OCI-LY3 (cell line): ENCODE results near the gene MAML1.

Source experiments
- H2AFZ ChIP-seq: fragments of 200-600, 300-600 bp; shearing (Covaris generic); 2 replicates; pipeline ENCODE4 v1.6.0; 2014; ENCODE audit warnings: antibody characterized with exemption, low read depth, low read length
- H3K27ac ChIP-seq: fragments of 200-600, 300-600 bp; sonication (generic); 2 replicates; pipeline ENCODE4 v1.5.1; 2014; ENCODE audit warnings: mild to moderate bottlenecking, low read length, moderate library complexity, mixed read lengths
- H3K27me3 ChIP-seq: fragments of 200-600, 300-600 bp; sonication (generic); 2 replicates; pipeline ENCODE4 v1.6.1; 2014; ENCODE audit warnings: low read depth, low read length, mixed read lengths
- H3K36me3 ChIP-seq: fragments of 200-600, 300-600 bp; sonication (generic); replicated peaks from 2 replicates; pipeline ENCODE3; 2014; ENCODE audit warnings: low read depth, low read length, mixed read lengths
- H3K4me1 ChIP-seq: fragments of 300-600, 200-600 bp; sonication (generic); 2 replicates; pipeline ENCODE4 v1.6.1; 2014; ENCODE audit warnings: low read length, mixed read lengths
- H3K4me2 ChIP-seq: fragments of 200-600, 300-600 bp; sonication (generic); 2 replicates; pipeline ENCODE4 v1.6.1; 2014; ENCODE audit warnings: low read length, mixed read lengths
- H3K4me3 ChIP-seq: fragments of 300-600, 200-600 bp; sonication (generic); 2 replicates; pipeline ENCODE4 v1.5.1; 2014; ENCODE audit warnings: antibody characterized with exemption, mild to moderate bottlenecking, low read length, moderate library complexity
- H3K79me2 ChIP-seq: fragments of 300-600, 200-600 bp; shearing (Covaris generic); 2 replicates; pipeline ENCODE4 v1.6.1; 2014; ENCODE audit warnings: mild to moderate bottlenecking, low read length, mixed read lengths
- H3K9ac ChIP-seq: fragments of 300-600, 200-600 bp; shearing (Covaris generic); 2 replicates; pipeline ENCODE4 v1.6.0; 2014; ENCODE audit warnings: mild to moderate bottlenecking, low read length, moderate library complexity
- H3K9me3 ChIP-seq: fragments of 200-600, 300-600 bp; shearing (Covaris generic); 2 replicates; pipeline ENCODE4 v1.6.1; 2014; ENCODE audit warnings: low read length, mixed read lengths; ENCODE audit not compliant: insufficient read depth
- H4K20me1 ChIP-seq: fragments of 200-600, 300-600 bp; sonication (generic); 2 replicates; pipeline ENCODE4 v1.6.1; 2016; ENCODE audit warnings: low read length, mixed read lengths; ENCODE audit not compliant: insufficient read depth
- CTCF ChIP-seq: fragments of 200-600, 300-600 bp; sonication (generic); IDR thresholded peaks from 2 replicates; pipeline ENCODE4 v1.5.1; 2014; ENCODE audit warnings: antibody characterized with exemption, low read length, low read depth
- EZH2phosphoT487 ChIP-seq: fragments of 200-600 bp; shearing (Covaris generic); IDR thresholded peaks from 2 replicates; pipeline ENCODE4 v1.6.1; 2018; ENCODE audit warnings: antibody characterized with exemption, mixed run types, low read depth

Gene MAML1

GRCh38 chr5:179796877-179797608, 64.4 kb downstream of the MAML1 start:
- H4K20me1 ChIP-seq: no peaks in the 10 kb centered on the region
- TF ChIP-seq EZH2phosphoT487: no peak
- peak overlapping the region; percentile 76; the same call in 1 of the 2 replicates for H3K9ac ChIP-seq
- peaks cover 14% of the 10 kb centered on the region for H3K4me1 ChIP-seq
- H3K79me2 ChIP-seq: no peaks in the 10 kb centered on the region
- H3K9me3 ChIP-seq: no peaks in the 10 kb centered on the region
- peak overlapping the region; percentile 83 for H3K4me2 ChIP-seq
- H2AFZ ChIP-seq: no peak overlapping the region
- H3K27me3 ChIP-seq: no peaks in the 10 kb centered on the region
- no peak overlapping the region for H3K27ac ChIP-seq
- H3K36me3 ChIP-seq: peaks cover 21% of the 10 kb centered on the region
- peak overlapping the region; percentile 90 for H3K4me3 ChIP-seq

GRCh38 chr5:179797741-179798140, 65.1 kb downstream of the MAML1 start:
- H2AFZ ChIP-seq: no peak overlapping the region
- H3K36me3 ChIP-seq: peaks cover 21% of the 10 kb centered on the region
- no peaks in the 10 kb centered on the region for H3K9me3 ChIP-seq
- no peak for TF ChIP-seq EZH2phosphoT487
- TF ChIP-seq CTCF: no peak
- no peaks in the 10 kb centered on the region for H4K20me1 ChIP-seq
- no peak overlapping the region for H3K9ac ChIP-seq
- H3K4me3 ChIP-seq: no peak overlapping the region
- no peaks in the 10 kb centered on the region for H3K79me2 ChIP-seq
- H3K4me1 ChIP-seq: peaks cover 14% of the 10 kb centered on the region
- no peaks in the 10 kb centered on the region for H3K27me3 ChIP-seq
- no peak overlapping the region for H3K27ac ChIP-seq
- no peak overlapping the region for H3K4me2 ChIP-seq

DNA sequence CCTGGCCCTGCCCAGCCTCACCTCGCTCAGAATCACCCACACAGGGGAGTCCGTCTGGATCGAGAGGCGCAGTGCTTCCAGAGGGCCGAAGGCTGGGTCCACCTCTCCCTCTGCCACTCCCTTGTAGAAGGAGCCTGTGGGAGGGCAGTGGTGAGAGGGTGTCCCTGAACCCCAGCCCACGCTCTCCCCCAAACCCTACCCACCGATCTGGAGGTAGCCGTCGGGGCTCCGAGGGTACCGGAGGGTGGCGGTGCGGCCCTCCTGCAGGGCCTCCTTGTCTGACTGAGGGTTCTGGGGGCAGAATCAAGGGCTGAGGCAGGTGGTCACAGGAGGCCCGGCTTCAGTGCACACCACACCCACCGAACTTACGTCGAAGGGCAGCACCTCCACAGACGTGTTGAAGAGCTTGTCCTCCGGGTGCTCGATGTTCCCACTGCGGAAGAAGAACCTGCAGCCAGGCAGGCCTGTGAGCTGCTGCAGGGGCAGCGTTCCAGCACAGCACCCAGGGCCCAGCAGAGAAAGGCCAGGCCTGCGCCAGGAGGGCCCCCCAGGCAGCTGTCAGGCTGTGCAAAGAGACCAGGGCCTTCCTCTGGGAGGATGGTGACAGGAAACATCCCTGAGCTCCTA, 65.6 kb downstream of the MAML1 start:
- H3K4me3 ChIP-seq: no peak overlapping the region
- H3K4me1 ChIP-seq: peaks cover 14% of the 10 kb centered on the region
- H4K20me1 ChIP-seq: 0 out of 2 replicates have a peak, but pooled peaks cover 2% of the 10 kb centered on the region
- H3K27ac ChIP-seq: no peak overlapping the region
- no peaks in the 10 kb centered on the region for H3K27me3 ChIP-seq
- H3K4me2 ChIP-seq: no peak overlapping the region
- H3K9ac ChIP-seq: no peak overlapping the region
- peaks cover 21% of the 10 kb centered on the region for H3K36me3 ChIP-seq
- H3K79me2 ChIP-seq: no peaks in the 10 kb centered on the region
- no peak for TF ChIP-seq EZH2phosphoT487
- no peak for TF ChIP-seq CTCF
- H3K9me3 ChIP-seq: no peaks in the 10 kb centered on the region
- H2AFZ ChIP-seq: no peak overlapping the region

- no peak overlapping the region for H2AFZ ChIP-seq
- H3K27me3 ChIP-seq: no peaks in the 10 kb centered on the region
- peaks cover 5% of the 10 kb centered on the region; the same call in 1 of the 2 replicates for H3K79me2 ChIP-seq
- H3K36me3 ChIP-seq: peaks cover 21% of the 10 kb centered on the region
- H3K4me1 ChIP-seq: peaks cover 20% of the 10 kb centered on the region
- no peak overlapping the region for H3K4me2 ChIP-seq
- H3K9ac ChIP-seq: no peak overlapping the region
- H3K9me3 ChIP-seq: no peaks in the 10 kb centered on the region
- H4K20me1 ChIP-seq: 0 out of 2 replicates have a peak, but pooled peaks cover 3% of the 10 kb centered on the region
- H3K4me3 ChIP-seq: no peak overlapping the region
- TF ChIP-seq EZH2phosphoT487 (no peak), CTCF (no peak)
- H3K27ac ChIP-seq: no peak overlapping the region
Observed at GRCh38 chr5:179798771-179799643, 66.4 kb downstream of the MAML1 start.
